Tongue (tissue), 2 donors: ENCODE data around the gene DPP10. TPM values are rescaled to one million over a fixed set of nuclear protein-coding genes. Genes with fewer than 3 reads are reported as not detected.

Experiments used
- DNase-seq: peaks from one replicate; pipeline ENCODE4 v3.0.0-alpha.2; 2015
- total RNA-seq: library from RNA; depleted of rRNA; stranded (reverse); fragments of >200 nt; gene quantifications from one replicate; pipeline ENCODE4 v1.2.3, GENCODE V29; 2014

The DPP10 gene
- total RNA-seq, 1 donor from 2014 or later = 2.5 TPM

- peak; percentile 61 for DNase-seq
Measured at GRCh38 chr2:115161081-115161770, 718.8 kb downstream of the DPP10 start.

- peak; percentile 25 for DNase-seq
Measured at GRCh38 chr2:115161771-115162493, 719.5 kb downstream of the DPP10 start.

- peak; percentile 32 for DNase-seq
Measured at GRCh38 chr2:115162494-115163293, 720.3 kb downstream of the DPP10 start.

- no peak for DNase-seq
Measured at GRCh38 chr2:115163572-115163971, 721.1 kb downstream of the DPP10 start.

- DNase-seq = peak; percentile 70
Measured at GRCh38 chr2:115165529-115166109, 723.2 kb downstream of the DPP10 start.

GRCh38 chr2:115168457-115168856 is 726.0 kb downstream of the DPP10 start:
- no peak for DNase-seq

- no peak for DNase-seq
Measured at GRCh38 chr2:115169814-115170213, 727.4 kb downstream of the DPP10 start.

- no peak for DNase-seq
Measured at GRCh38 chr2:115171751-115172150, 729.3 kb downstream of the DPP10 start.

GRCh38 chr2:115174651-115175050 is 732.2 kb downstream of the DPP10 start:
- DNase-seq = no peak

GRCh38 chr2:115183144-115183543 is 740.7 kb downstream of the DPP10 start:
- DNase-seq = no peak

- no peak for DNase-seq
Measured at GRCh38 chr2:115190459-115190858, 748.0 kb downstream of the DPP10 start.

- no peak for DNase-seq
Measured at GRCh38 chr2:115194623-115195022, 752.2 kb downstream of the DPP10 start.

- DNase-seq = no peak
Measured at GRCh38 chr2:115196587-115196986, 754.1 kb downstream of the DPP10 start.

- peak; percentile 34 for DNase-seq
Measured at GRCh38 chr2:115199966-115200365, 757.5 kb downstream of the DPP10 start.

- no peak for DNase-seq
Measured at GRCh38 chr2:115201386-115201785, 758.9 kb downstream of the DPP10 start.

- no peak for DNase-seq
Measured at GRCh38 chr2:115208493-115209164, 766.2 kb downstream of the DPP10 start.

GRCh38 chr2:115214050-115214449 is 771.6 kb downstream of the DPP10 start:
- peak; percentile 47 for DNase-seq

GRCh38 chr2:115219296-115219695 is 776.9 kb downstream of the DPP10 start:
- DNase-seq = no peak

- DNase-seq = no peak
Measured at GRCh38 chr2:115234186-115234585, 791.7 kb downstream of the DPP10 start.

GRCh38 chr2:115234737-115235136 is 792.3 kb downstream of the DPP10 start:
- no peak for DNase-seq

- DNase-seq = peak; percentile 5
Measured at GRCh38 chr2:115248066-115248465, 805.6 kb downstream of the DPP10 start.

- no peak for DNase-seq
Measured at GRCh38 chr2:115277366-115277765, 834.9 kb downstream of the DPP10 start.
